Measurements from ENCODE around the gene HP. TPM values are rescaled to one million over a fixed set of nuclear protein-coding genes. Genes with fewer than 3 reads are reported as not detected.

The HP gene
- total and polyA plus RNA-seq, 2 of the 8 experiments (the other 6 are each of a cell fraction or from before 2014, with no cell fraction given): not detected

- no peaks in the 10 kb centered on the region for H3K79me1 ChIP-seq (ENCODE audit: low read depth, low read length)
- no peak overlapping the region for H2BK15ac ChIP-seq (ENCODE audit: low read length)
- H3K18ac ChIP-seq (ENCODE audit: extremely low read depth, low read length): no peak overlapping the region
- no peaks in the 10 kb centered on the region for H3K27me3 ChIP-seq (replicated peaks in 1 of 4; ENCODE audit: control insufficient read depth in 3 of 4, extremely low read depth in 1 of 4, insufficient read depth in 3 of 4, low read length in 3 of 4)
- no peak overlapping the region for H2AFZ ChIP-seq (ENCODE audit: low read length)
- H4K91ac ChIP-seq (replicated peaks; ENCODE audit: insufficient read length, low read length): no peak overlapping the region
- ChIA-PET POLR2A (ENCODE audit: partially characterized antibody) (interaction anchor here (1.1 kb wide), 1 partner anchor 12 kb away, joined by 5 read pairs; no protein-coding TSS in a partner anchor), CTCF (ENCODE audit: partially characterized antibody) (interaction anchor here (2.1 kb wide), 1 partner anchor 11 kb away, joined by 6 read pairs; no protein-coding TSS in a partner anchor)
- H2BK5ac ChIP-seq (ENCODE audit: low read depth, low read length): no peak overlapping the region
- no peaks in the 10 kb centered on the region for H3K23me2 ChIP-seq (ENCODE audit: low read depth, low read length)
- H2BK120ac ChIP-seq (replicated peaks; ENCODE audit: low read depth, low read length): no peak overlapping the region
- H3K9me3 ChIP-seq (ENCODE audit: insufficient read depth in 2 of 2, low read depth in 1 of 2, low read length in 1 of 2): no peaks in the 10 kb centered on the region
- no peaks in the 10 kb centered on the region for H4K20me1 ChIP-seq (replicated peaks in 1 of 2; ENCODE audit: control insufficient read depth in 1 of 2, insufficient read depth in 2 of 2, low read length in 2 of 2)
- no peak overlapping the region for H3K4me3 ChIP-seq (ENCODE audit: extremely low read depth in 1 of 4, insufficient read depth in 2 of 4, low read depth in 3 of 4, low read length in 4 of 4)
- no peak overlapping the region for H3K23ac ChIP-seq (ENCODE audit: insufficient read length)
- H2BK20ac ChIP-seq (ENCODE audit: low read length): no peak overlapping the region
- H3K14ac ChIP-seq (ENCODE audit: insufficient read length): no peak overlapping the region
- no peak overlapping the region for H3K9ac ChIP-seq (replicated peaks in 1 of 4; ENCODE audit: extremely low read depth in 1 of 4, low read depth in 3 of 4, low read length in 3 of 4)
- H3K4me1 ChIP-seq (replicated peaks in 1 of 4; ENCODE audit: control insufficient read depth in 3 of 4, insufficient read depth in 4 of 4, low read length in 3 of 4): no peaks in the 10 kb centered on the region
- H3K79me2 ChIP-seq (ENCODE audit: control insufficient read depth in 1 of 2, insufficient read depth in 2 of 2, low read length in 2 of 2): no peaks in the 10 kb centered on the region
- H3K27ac ChIP-seq (ENCODE audit: low read depth, low read length): no peak overlapping the region
- no peak for FAIRE-seq
- H3K36me3 ChIP-seq (ENCODE audit: control insufficient read depth in 2 of 4, insufficient read depth in 4 of 4, low read length in 3 of 4): peaks cover 0 to 26% (median 8%) of the 10 kb centered on the region in 4 experiments; a peak in 5 of 8 replicates
- no peak overlapping the region for H3K4me2 ChIP-seq (ENCODE audit: insufficient read depth in 1 of 2, low read depth in 2 of 2, low read length in 2 of 2)
- WGBS, 2 experiments (ENCODE audit: extremely low coverage in 1 of 2, insufficient coverage in 1 of 2, insufficient read length in 1 of 2, insufficient replicate concordance in 2 of 2, low coverage in 1 of 2, low lambda C conversion rate in 2 of 2, missing lambda C conversion rate in 1 of 2): 93% methylated on average over 10 of the region's 10 CpGs; no CpG with 5 or more reads in 1 of the 2 experiments
- H3K56ac ChIP-seq (replicated peaks; ENCODE audit: insufficient read length, low read depth, low read length): no peak overlapping the region
- no peak overlapping the region for H2AK5ac ChIP-seq (ENCODE audit: low read depth, low read length)
- no peak overlapping the region for H3K4ac ChIP-seq (replicated peaks; ENCODE audit: insufficient read length, low read depth, low read length)
- no peak overlapping the region for H4K5ac ChIP-seq (ENCODE audit: insufficient read length, low read depth, low read length)
- DNase-seq (ENCODE audit: low read depth in 1 of 2, low spot score in 2 of 2): no peak
- H2BK12ac ChIP-seq (ENCODE audit: low read depth, low read length): no peak overlapping the region
- no peak overlapping the region for H4K8ac ChIP-seq (ENCODE audit: extremely low read depth, insufficient read depth, low read length)
- TF ChIP-seq ATF2 (IDR thresholded peaks at IDR 0.05; ENCODE audit: low read length) (no peak), KDM1A (IDR thresholded peaks at IDR 0.05; ENCODE audit: borderline replicate concordance, low read length) (no peak), RNF2 (IDR thresholded peaks at IDR 0.05; ENCODE audit: borderline replicate concordance, low read depth, low read length, missing control alignments, poor library complexity, severe bottlenecking) (no peak), USF2 (IDR thresholded peaks at IDR 0.05; ENCODE audit: low read length) (no peak), BACH1 (IDR thresholded peaks at IDR 0.05; ENCODE audit: low read length) (no peak), TCF12 (IDR thresholded peaks at IDR 0.05; ENCODE audit: low read depth, low read length) (no peak), ASH2L (IDR thresholded peaks at IDR 0.05; ENCODE audit: low read length) (no peak), SRF (IDR thresholded peaks at IDR 0.05; ENCODE audit: low read depth, low read length) (no peak)
Observed at GRCh38 chr16:72084445-72084844, 30.1 kb downstream of the HP start.

Measured in H1 (cell line).